Tibial nerve (tissue), 3 donors: ENCODE results near the gene HABP2.

Experiments used
- POLR2A ChIP-seq, 2 donors: fragments of 450-650 bp; IDR thresholded peaks; one replicate each; pipeline ENCODE4 v1.6.1; 2017; ENCODE audit warnings: antibody characterized with exemption in 2 of 2, mild to moderate bottlenecking in 2 of 2, moderate library complexity in 2 of 2
- TF ChIP-seq, protein P1 (sequence below), 5 experiments: fragments of 200-600 bp in 3 of 5; fragments of 450-650 bp in 2 of 5; sonication (generic) in 3 of 5; IDR thresholded peaks; one replicate each; pipeline ENCODE4 v1.5.1; 2016 to 2019; ENCODE audit warnings: antibody characterized with exemption in 5 of 5, mild to moderate bottlenecking in 3 of 5, moderate library complexity in 2 of 5

- TF ChIP-seq, protein P1, sequence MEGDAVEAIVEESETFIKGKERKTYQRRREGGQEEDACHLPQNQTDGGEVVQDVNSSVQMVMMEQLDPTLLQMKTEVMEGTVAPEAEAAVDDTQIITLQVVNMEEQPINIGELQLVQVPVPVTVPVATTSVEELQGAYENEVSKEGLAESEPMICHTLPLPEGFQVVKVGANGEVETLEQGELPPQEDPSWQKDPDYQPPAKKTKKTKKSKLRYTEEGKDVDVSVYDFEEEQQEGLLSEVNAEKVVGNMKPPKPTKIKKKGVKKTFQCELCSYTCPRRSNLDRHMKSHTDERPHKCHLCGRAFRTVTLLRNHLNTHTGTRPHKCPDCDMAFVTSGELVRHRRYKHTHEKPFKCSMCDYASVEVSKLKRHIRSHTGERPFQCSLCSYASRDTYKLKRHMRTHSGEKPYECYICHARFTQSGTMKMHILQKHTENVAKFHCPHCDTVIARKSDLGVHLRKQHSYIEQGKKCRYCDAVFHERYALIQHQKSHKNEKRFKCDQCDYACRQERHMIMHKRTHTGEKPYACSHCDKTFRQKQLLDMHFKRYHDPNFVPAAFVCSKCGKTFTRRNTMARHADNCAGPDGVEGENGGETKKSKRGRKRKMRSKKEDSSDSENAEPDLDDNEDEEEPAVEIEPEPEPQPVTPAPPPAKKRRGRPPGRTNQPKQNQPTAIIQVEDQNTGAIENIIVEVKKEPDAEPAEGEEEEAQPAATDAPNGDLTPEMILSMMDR (IDR thresholded peaks at IDR 0.05), result no peak
- no peak for TF ChIP-seq POLR2A (IDR thresholded peaks at IDR 0.05)
Observed at GRCh38 chr10:113534423-113534822, 18.4 kb upstream of the HABP2 start.
